T-helper 22 cell (primary cell): ENCODE results near the gene BMS1.
"Not testable (repeated sequence)": the region's sequence is repeated elsewhere in the genome, so short reads cannot be mapped to it uniquely, and the experiment has no call there.

Experiments
- DNase-seq: peaks from one replicate; pipeline ENCODE4 v3.0.0-alpha.2; 2020; ENCODE audit warnings: low read depth

Gene BMS1

GRCh38 chr10:42782446-42783180, at the start of gene BMS1:
TSS of gene BMS1 (plus strand) at chr10:42782795. CDS start at chr10:42784395, 1,600 bp downstream.
- peak; percentile 71 for DNase-seq

- no peak for DNase-seq
Observed at GRCh38 chr10:42734536-42734935, 48.1 kb upstream of the BMS1 start.

GRCh38 chr10:42738679-42739078, 43.9 kb upstream of the BMS1 start:
- DNase-seq: no peak

GRCh38 chr10:42741536-42741935, 41.1 kb upstream of the BMS1 start:
- DNase-seq: not testable (repeated sequence)

- no peak for DNase-seq
Observed at GRCh38 chr10:42743697-42744096, 38.9 kb upstream of the BMS1 start.

- DNase-seq: no peak
Observed at GRCh38 chr10:42744134-42744701, 38.4 kb upstream of the BMS1 start.

GRCh38 chr10:42753126-42753506, 29.5 kb upstream of the BMS1 start:
- DNase-seq: no peak

GRCh38 chr10:42753507-42754154, 29.0 kb upstream of the BMS1 start:
- DNase-seq: no peak

GRCh38 chr10:42754155-42755027, 28.2 kb upstream of the BMS1 start:
- DNase-seq: no peak

GRCh38 chr10:42755028-42755451, 27.6 kb upstream of the BMS1 start:
- no peak for DNase-seq

- DNase-seq: no peak
Observed at GRCh38 chr10:42755556-42756093, 27.0 kb upstream of the BMS1 start.

- no peak for DNase-seq
Observed at GRCh38 chr10:42767906-42768305, 14.7 kb upstream of the BMS1 start.

GRCh38 chr10:42768581-42769152, 13.9 kb upstream of the BMS1 start:
- no peak for DNase-seq

- no peak for DNase-seq
Observed at GRCh38 chr10:42769173-42769572, 13.4 kb upstream of the BMS1 start.

GRCh38 chr10:42769673-42770072, 12.9 kb upstream of the BMS1 start:
- DNase-seq: no peak

- no peak for DNase-seq
Observed at GRCh38 chr10:42776681-42777080, 5.9 kb upstream of the BMS1 start.

- DNase-seq: no peak
Observed at GRCh38 chr10:42780456-42780855, 2.1 kb upstream of the BMS1 start.

GRCh38 chr10:42781893-42782445, 626 bp upstream of the BMS1 start:
- DNase-seq: no peak

- peak; percentile 8 for DNase-seq
Observed at GRCh38 chr10:42783181-42783549, 570 bp downstream of the BMS1 start.

- DNase-seq: no peak
Observed at GRCh38 chr10:42785759-42786158, 3.2 kb downstream of the BMS1 start.

GRCh38 chr10:42790835-42791234, 8.2 kb downstream of the BMS1 start:
- DNase-seq: no peak
